GM19043 (cell line): Measurements from ENCODE around the gene CCDC60.

Source experiments
- ATAC-seq: cut with Tn5 transposase; IDR thresholded peaks from one replicate; pipeline ENCODE4 v1.9.1; 2021; ENCODE audit warnings: low read depth; ENCODE audit not compliant: unreplicated experiment

Gene CCDC60

DNA sequence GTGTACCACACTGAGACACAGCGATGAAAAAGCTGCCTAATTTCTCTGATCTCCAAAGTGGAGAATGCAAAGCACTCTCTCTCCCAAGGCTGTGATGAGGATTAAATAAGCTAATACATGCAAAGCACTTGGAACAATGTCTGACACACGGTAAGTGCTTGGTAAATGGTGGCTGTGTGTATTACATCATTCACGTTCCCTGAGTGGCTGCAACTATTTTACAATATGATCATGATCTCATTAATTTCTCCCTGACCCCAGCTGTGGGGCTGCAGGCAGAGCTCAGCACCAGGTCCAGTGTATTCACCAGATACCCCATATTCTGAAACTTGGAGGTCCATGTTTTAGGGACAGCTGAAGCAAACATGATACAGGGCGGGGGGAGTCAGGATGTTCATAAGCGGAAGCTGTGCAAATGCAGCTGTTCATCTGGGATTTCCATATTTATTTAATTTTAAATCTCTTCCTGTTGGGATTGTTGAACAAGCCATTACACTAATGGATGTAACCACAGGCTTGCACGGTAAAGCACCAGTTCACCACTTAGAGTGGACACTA is 106.4 kb downstream of the CCDC60 start:
- ATAC-seq, result no peak

DNA sequence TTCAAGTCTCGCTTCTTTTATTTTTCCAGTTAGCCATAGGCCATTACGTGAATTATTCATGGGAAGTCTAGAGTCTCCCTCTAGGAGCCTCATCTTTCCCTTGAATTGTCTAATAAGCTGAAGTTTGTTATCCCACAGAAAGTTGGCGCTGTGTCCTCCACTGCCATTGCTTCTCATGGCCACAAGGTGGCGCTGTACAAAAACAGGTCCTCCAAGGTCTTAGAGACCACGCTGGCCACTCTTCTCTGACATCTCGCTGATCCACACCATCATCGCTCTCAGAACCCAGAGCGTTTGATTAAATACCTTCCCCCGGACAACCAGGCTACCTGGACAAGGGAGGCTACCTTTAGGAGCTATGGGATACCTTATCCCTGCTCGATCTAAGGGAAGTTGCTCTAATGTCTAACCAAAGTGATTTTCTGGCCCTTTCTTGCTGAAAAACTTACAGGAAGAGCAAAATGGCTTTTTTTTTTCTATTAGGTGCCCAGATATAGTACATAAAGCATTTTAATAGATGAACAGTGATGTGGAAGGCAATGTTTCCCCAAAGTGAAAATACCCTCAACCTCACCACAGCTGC is 110.0 kb downstream of the CCDC60 start:
- ATAC-seq, result no peak

- no peak for ATAC-seq
Measured at GRCh38 chr12:119446459-119446858, 111.9 kb downstream of the CCDC60 start.

GRCh38 chr12:119447126-119447525 is 112.6 kb downstream of the CCDC60 start:
- ATAC-seq, result no peak

- no peak for ATAC-seq
Measured at GRCh38 chr12:119447618-119448017, 113.1 kb downstream of the CCDC60 start.

- ATAC-seq, result no peak
Measured at GRCh38 chr12:119448611-119449131, 114.1 kb downstream of the CCDC60 start.

DNA sequence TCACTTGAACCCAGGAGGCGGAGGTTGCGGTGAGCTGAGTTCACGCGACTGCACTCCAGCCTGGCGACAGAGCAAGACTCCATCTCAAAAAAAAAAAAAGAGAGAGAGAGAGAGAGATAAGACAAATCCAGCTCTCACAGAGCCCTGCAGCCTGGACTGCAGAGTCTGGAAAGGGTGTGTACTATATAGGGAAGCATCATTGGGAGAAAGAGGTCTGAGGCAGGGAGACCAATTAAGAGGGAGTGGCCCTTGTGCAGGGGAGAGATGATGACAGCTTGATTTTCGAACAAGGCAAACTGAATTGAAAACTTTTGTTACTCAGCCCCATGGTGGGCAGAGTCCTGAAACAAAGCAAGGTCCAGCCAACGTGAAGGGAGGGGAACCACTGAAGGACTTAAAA is 116.2 kb downstream of the CCDC60 start:
- no peak for ATAC-seq

DNA sequence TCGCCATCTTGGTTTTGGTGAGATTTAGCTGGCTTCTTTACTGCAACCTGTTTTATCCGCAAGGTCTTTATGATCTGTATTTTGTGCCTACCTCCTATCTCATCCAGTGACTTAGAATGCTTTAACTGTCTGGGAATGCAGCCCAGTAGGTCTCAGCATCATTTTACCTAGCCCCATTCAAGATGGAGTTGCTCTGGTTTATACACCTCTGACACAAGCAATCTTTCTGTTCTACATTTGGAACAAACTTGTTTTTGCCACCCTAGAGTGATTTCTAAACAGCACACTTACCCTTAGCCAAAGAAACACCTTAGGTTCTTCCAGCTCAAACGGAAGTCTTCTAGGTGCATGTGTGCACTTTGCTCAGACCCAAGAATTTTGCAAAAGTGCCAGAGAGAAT is 122.3 kb downstream of the CCDC60 start:
- ATAC-seq, result no peak

GRCh38 chr12:119457271-119457670 is 122.7 kb downstream of the CCDC60 start:
- no peak for ATAC-seq

DNA sequence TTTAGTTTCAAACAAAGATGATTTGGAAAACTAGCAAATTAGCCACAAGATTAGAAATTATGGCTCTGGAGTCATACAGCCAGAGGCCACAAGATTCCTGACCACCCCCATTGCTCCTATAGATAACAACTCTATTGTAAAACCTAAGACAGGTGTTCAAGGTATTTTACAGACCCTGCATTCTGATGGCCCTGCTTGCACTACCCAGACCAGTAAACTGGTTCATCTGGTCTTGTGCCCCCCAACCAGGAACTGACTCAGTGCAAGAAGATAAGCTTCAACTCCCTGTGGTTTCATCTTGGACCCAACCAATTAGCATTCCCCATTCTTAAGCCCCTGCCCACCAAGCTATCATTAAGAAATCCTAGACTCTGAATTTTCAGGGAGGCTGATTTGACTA is 125.0 kb downstream of the CCDC60 start:
- no peak for ATAC-seq

DNA sequence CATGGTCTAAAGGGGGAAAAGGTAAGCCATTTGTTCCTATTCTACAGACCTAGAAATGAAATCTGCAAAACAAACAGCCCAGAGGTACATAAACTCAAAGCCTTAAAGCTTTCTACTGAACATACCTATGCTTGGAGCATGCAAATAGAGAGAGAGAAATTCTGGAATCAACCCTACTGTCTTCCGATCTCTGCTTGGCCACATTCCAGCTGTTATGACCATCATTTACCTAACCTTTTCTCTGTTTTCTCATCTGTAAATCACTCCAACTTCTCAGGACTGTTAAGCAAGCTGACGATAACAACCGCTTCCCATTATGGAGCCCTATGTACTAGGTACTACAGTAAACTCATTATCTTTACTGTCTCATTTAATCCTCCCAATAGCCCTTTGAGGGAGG is 126.3 kb downstream of the CCDC60 start:
- no peak for ATAC-seq

- no peak for ATAC-seq
Measured at GRCh38 chr12:119461636-119462214, 127.2 kb downstream of the CCDC60 start.

DNA sequence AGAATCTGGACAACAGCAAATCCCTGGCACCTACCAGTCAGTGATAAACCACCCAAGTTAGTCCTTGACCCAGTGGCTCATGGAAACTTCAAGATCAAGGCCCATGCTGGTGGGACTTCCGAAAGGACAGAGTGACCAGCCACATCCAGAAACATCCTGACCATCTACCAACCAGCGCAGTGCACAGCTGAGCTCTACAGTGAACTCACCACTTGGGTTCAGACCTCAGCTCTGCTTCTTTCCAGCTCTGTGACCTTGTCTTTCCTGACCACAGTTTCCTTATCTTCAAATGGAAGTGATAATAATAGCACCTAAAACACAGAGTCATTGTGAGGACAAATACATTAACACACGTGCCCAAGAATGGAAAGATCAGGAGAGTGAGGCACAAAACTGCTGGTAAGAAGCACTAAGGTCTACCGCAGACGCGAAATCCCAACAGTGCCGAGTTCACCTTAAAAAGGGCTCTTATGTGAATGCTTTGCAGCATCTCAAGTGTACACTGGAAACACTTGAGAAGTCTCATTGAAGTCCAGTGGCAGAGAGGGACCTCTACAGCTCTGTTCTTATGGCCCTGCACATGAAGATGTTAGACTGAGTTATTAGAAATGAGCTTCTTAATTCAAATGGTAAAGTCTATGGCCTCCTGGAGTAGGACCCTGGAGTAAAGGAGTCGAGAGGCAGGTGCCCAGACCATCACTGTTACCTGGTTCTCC is 128.8 kb downstream of the CCDC60 start:
- no peak for ATAC-seq

DNA sequence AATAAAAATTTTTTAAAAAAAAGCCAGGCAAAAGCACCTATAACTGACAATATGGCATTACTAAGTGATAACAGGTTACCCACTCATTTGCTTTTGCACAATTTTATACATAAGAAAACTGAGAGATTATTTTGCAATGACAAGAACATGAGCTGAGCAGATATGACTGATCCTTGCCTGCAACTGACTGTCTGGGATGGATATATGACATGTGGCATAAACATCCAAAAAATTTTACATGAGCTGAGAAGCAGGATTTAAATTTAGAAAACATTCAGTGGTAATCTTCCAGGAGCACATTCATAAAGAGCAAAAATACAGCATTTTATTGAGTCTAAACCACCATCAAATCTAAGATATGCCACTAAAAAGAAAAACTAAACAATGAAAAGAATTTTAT is 133.8 kb downstream of the CCDC60 start:
- no peak for ATAC-seq

GRCh38 chr12:119475650-119476049 is 141.1 kb downstream of the CCDC60 start:
- no peak for ATAC-seq

DNA sequence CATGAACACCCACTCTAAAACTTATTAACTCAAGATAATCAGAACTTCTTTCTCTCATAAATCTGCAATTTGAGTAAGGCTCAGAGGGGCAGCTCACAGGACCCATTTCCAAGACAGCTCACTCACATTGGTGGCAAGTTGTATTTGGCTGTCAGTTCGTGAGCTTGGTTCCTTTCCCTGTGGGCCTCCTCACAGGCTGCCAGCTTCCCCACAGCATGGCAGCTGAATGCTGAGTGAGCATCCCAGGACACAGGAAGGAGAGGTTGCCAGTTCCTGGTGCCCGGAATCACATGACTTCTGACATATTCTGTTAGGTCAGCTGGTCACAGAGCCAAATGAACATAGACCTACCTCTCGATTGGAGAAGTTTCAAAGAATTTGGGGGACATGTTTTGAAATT is 142.4 kb downstream of the CCDC60 start:
- no peak for ATAC-seq

- no peak for ATAC-seq
Measured at GRCh38 chr12:119479121-119479561, 144.6 kb downstream of the CCDC60 start.

- ATAC-seq, result no peak
Measured at GRCh38 chr12:119480551-119480950, 146.0 kb downstream of the CCDC60 start.

- ATAC-seq, result no peak
Measured at GRCh38 chr12:119486599-119487154, 152.1 kb downstream of the CCDC60 start.

DNA sequence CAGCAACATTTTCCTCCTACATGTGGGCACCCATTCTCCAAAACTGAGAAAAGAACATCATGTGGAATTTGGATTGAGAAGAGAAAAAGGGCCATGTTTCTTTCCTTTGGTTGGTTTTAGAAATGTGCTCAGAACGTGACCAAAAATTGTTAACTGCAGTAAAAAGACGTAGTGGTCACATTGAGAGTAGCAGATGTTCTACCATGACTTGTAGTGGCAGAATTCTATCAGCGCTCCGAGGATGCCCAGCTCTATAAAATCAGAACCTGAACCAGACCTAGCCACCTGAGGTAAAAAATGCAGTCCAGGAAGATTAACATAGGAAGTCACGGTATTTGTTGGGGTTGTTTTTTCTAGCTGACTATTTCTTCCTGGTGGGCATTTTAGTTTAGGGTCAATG is 157.3 kb downstream of the CCDC60 start:
- ATAC-seq, result no peak

- no peak for ATAC-seq
Measured at GRCh38 chr12:119500209-119500608, 165.7 kb downstream of the CCDC60 start.
